GM18520 (cell line): ENCODE measurements around the gene MTREX.

Source experiments
- ATAC-seq: cut with Tn5 transposase; IDR thresholded peaks from one replicate; pipeline ENCODE4 v1.9.1; 2021; ENCODE audit not compliant: unreplicated experiment

Gene MTREX

DNA sequence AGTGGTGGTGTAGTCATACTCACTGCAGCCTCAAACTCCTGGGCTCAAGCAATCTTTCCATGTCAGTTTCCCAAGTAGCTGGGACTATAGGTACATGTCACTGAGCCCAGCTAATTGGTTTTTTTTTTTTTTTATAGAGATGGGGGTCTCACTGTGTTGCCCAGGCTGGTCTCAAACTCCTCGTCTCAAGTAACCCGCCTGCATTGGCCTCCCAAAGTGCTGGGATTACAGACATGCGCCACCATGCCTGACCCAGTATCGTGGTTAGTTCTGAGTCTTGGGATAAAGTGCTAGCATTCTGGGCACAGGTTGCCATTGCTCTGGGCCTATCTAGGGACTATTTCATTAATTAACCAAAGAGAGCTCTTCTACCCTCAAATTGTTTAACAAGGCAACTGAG lies 118.7 kb downstream of the MTREX start:
- no peak for ATAC-seq

DNA sequence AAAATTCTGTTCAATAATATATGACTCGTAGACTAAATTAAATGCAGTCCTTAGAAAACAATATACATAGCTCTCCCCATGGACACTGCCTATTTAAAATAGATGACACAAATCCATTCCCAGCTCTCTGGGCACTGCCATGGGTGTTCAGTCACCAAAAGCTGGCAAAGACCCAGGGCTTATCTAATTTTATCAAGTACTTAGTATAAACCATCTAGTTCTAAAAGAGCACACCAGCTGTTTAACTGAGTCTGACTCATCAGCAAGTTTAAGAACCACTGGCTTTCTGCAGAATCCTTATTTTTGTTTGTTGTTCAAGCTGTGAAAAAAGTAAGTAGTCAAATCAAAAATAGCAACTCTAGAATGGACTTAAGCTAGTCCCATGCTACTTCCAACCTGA lies 119.4 kb downstream of the MTREX start:
- no peak for ATAC-seq

DNA sequence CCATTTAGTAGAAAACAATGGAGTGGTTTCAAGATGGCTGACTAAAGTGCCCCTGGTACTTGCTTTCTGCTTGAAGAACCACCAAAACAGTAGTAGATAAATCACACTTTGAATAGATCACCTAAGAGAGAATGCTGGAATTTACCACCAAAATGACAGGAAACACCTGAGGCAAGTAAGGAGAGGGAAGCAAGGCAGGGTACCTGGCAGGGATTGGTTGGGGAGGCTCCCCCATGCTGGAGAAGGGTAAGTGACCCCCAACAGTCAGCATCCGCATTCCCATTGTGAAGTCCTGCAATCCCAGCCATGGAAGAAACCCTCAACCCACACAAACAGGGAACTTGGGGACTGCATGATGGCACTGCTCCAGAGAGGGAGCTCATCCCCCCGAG lies 121.4 kb downstream of the MTREX start:
- no peak for ATAC-seq

DNA sequence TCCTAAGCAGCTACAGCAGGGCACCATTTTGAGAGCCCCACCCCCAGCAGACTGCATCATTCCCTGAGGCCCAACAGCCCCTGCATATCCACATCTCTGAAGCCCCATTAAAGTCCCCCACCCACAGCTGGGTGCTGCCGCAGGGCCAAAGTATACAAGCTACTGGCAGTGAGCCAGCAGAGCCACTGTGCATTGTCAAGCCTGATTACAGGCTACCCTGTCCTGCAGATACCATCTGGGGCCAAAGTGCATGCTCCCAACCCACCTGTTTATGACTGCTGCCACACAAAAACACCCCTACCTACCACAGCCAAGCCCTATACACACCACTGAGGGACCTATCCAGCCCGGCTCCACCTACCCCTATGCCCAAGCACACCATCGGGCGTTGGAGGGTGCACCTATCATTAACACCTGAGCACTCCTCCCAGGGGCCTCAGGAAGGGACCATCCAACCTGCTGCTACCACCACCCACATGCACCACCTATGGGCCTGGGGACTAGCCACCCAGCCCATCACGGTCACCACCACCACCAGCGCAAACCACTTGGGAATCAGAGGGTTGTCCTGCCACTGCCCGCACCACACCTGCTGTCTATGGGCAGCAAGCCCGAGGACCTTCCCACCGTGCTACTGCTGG lies 121.9 kb downstream of the MTREX start:
- no peak for ATAC-seq

DNA sequence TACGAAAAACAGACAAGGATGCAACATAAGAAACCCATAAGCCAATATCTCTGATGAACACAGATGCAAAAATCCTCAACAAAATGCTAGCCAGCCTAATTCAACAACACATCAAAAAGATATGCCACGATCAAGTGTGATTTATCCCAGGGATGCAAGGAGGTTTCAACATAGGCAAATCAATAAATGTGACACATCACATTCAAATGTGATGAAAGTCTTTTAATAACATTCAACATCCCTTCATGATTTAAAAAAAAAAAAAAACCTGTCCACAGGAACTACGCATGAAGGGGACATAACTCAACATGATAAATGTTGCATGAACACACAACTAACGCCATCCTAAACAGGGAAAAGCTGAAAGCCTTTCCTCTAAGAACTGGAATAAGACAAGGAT lies 124.8 kb downstream of the MTREX start:
- ATAC-seq: no peak

DNA sequence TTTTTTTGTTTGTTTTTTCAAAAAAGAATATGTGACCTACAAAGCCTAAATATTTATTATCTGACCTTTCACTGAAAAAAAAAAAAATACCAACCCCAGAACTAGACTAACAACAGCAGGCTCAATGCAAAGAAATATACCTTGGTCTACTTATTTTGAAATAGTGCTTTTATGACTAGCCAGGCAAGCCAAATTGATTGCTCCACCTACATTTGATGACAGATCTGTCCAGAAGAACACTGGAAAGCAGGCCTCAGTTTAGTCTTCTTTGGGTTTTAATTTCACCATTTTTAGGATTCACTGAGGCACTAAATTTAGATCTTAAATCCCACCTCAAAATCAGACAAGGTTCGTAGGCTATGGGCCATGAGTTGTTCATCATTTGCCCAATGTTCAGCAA lies 129.7 kb downstream of the MTREX start:
- no peak for ATAC-seq

DNA sequence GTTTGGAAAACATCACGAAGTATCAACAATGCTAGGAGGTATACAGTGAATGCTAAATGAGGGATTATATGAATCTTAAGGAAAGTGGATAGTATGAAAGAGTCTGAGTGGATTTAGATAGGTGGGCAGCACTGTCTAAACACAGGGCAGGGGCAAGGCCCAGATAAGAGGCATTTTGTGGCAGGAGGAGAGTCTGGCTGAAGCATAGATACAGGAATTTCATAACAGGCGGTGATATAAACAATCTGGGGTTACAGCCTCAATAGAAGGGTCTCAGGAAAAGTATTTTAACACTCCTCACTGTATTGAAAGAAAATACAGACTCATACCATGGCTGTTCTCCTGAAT lies 130.0 kb downstream of the MTREX start:
- ATAC-seq: no peak

DNA sequence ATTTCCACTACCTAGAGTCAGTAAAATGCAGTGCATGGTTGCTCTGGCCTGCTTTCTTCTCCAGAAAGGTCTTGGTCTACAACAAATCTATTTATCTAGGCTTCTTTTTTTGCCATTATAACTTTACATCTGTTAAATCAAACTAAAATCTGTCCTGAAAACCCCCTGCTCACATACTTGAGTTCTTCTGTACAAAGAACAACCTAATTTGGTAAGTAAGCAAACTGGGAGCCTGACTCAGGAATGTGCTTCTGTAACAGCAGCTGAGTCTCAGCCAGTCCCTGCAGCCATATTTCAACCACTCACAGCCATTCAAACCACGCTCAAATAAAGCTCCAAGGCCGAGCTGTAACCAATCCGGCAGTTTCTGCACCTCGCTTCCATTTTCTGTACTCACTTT lies 131.2 kb downstream of the MTREX start:
- no peak for ATAC-seq

DNA sequence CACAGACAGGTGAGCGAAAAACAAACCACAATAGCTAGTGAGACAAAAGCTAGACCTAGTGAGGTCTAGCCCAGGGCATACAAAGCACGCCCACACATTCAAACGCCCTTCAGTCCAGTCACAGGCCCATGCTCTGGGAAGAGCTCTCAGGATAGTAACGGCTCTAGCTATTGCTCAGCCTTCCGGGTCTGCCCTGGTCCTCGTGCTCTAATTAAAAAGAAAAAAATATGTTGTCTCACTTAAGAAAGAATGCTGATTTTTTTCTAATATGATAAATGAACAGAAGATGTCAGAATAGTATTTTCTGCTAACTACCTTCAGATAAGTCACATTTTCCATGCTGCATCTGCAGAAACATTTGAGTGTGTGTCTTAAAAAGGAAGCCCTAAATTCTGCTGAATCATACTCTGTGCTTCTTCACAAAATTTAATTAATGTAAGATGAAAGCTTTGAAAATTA lies 132.4 kb downstream of the MTREX start:
- ATAC-seq: no peak

DNA sequence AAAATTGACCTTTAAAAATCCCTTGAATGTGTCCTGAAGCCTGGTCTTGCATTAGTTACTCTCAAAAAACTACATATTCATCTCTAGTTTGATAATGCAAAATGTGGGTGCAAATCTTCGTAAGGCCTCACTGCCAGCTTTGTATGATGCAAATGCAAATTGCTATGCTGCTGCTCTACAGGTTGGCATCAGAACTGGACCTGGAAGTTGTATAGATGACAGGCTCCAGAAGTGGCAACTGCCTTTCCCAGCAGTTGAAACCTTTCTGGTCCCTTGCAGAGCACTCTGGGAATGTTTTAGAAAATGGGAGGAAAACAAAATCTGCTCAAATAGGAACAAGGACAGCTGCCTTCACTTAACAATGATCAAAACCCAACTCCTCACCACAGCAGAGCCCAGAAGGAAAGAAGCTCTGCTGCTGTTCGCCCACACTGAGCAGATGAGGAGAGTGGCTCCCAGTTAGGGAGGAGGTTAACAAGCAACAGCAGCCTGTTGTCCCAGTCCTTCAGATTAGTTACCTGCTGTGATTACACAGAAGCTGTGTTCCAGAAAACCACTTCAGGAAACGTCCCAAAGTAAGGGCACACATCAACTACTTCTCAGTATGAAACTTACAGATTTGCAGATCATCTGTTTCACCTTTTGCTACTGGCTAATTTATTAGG lies 133.4 kb downstream of the MTREX start:
- no peak for ATAC-seq

DNA sequence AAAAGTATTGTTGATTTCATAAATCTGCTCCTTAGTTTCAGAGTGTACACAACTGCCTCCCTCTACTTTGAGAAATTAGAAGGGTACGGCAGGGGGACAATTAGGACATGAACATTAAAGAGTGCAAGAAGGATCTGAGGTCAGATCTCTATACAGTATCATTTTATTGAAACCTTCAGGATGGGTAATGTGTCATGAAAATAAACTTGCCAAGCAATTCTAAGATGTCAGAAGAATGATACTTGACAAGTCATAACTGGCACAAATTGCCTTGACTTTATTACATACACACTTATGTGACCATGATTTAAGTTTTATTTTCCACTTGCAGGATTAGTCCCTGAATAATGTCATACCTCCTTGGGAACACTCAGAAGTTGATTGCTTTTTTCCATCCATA lies 134.2 kb downstream of the MTREX start:
- ATAC-seq: no peak

DNA sequence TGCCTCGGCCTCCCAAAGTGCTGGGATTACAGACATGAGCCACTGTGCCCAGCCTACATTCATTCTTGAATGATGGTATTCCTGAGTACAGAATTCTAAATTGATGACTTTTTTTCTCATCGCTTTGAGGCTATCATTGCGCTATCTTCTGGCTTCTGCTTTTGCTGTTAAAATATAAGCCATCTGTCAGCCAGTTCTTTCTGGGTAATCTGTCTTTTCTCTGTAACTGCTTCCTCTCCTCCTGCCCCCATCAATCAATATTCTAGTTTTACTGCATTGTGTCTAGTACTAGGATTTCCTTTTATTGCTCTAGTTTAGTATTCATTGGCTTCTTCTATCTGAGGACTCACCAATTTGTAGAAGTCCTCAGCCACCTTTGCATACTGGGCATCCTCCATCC lies 138.0 kb downstream of the MTREX start:
- ATAC-seq: no peak

DNA sequence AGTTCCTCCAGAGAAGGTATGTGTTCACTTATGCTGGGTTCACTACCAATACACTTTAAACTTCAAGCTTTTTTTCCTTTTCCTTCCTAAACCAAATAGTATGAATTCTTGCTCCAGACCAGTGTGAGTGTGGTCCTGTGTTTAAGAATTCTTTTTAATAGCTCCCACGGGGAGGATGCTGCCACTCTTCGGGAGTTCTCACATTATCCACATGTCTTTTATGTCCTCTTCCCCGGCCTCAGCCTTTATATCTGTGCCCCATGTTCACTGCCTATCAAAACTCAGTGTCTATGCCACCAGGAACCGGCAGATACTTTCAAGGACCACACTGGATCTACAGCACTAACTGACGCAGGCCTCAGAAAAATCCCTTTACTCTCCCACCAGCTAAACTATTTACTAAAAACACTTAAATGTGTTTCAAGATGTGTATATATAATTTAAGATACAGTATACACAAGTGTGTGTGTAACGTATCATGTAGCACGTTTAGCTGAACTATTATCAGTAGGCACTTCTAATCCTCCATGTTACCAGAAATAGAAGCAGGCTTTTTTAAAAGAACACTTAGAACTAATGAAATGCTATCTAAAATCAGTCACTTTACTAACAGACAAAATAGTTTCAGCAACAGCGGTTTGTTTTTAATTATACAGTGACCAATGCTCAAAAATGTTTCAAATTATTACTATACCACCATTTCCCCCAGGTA lies 139.0 kb downstream of the MTREX start:
- no peak for ATAC-seq

DNA sequence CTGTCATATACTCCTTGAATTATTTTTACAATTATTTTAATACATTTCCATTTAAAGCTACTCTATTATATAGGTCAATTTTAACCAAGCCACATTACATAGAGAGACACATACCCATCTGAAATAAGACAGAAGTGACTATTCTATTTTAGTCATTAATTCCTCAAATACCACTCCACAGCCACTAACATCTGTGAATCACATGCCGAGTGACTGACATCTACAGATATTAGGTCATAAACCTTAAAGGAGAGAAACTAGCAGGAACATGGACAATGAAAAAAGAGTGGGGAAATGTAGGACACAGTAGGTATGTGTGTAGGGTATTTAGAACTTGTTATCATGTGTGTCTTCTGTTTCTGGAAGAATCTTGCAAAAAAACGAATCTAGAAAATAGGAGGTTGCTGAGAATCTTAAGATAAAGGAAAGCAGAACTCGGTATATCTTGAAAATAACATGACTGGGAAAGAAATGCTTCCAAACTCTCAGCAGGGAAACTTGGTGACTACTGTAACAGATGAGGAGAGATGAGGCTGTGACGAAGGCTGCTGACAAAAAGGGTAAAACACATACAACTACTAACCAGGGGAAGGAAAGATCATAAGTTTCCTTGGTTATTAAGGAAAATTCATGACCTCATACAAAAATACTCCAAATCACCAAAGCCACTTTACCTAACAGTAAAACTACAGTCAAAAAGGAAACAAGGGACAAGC lies 142.4 kb downstream of the MTREX start:
- ATAC-seq: no peak

DNA sequence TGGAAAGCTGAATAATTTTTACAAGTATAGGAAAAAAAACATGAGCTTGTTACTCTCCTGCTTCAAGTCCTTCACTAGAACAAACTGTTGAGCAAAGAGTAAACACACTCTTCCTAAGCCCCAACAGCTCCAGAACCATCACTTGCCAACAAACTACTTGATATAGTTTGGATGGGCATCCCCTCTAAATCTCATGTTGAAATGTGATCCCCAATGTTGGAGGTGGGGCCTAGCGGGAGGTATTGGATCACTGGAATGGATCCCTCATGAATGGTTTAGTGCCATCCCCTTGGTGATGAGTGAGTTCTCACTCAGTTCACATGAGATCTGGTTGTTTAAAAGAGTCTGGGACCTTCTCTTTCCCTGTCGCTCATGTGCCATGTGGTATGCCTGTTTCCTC lies 144.2 kb downstream of the MTREX start:
- no peak for ATAC-seq

DNA sequence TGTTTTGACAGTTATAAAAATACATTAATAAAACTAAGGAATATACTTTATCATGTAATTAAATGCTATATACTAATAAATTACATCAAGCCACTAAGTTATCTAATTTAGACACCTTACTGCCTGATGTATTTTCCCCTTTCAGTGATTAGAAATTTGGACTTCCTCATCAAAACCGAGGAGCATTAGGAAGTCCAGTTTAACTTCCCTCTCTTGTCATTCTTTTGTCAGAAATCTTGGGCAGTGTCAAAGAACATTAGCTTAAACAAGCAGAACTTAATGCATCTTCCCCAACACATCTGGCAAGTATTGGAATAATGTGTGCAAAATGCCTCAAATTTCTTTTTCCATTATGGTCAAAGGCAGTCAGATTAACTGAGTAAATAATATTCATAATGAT lies 145.4 kb downstream of the MTREX start:
- no peak for ATAC-seq

DNA sequence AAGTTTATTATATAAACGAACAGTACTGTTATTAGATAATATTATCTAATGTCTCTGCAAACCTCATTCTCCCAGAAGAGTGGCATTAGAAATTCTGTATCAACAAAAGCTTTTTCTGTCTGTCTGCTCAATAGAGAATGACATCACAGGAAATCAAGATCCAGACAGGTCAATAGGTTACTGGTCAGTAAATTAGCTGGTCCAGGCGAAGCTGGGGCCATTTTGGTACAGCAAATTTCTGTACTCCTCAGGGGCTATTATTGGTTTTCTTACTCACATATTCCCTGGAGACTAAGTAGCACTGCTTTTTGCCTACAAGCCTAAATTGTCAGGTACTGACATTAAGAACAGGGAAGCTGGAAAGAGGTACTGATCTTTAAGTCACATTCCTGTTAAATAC lies 146.5 kb downstream of the MTREX start:
- no peak for ATAC-seq

DNA sequence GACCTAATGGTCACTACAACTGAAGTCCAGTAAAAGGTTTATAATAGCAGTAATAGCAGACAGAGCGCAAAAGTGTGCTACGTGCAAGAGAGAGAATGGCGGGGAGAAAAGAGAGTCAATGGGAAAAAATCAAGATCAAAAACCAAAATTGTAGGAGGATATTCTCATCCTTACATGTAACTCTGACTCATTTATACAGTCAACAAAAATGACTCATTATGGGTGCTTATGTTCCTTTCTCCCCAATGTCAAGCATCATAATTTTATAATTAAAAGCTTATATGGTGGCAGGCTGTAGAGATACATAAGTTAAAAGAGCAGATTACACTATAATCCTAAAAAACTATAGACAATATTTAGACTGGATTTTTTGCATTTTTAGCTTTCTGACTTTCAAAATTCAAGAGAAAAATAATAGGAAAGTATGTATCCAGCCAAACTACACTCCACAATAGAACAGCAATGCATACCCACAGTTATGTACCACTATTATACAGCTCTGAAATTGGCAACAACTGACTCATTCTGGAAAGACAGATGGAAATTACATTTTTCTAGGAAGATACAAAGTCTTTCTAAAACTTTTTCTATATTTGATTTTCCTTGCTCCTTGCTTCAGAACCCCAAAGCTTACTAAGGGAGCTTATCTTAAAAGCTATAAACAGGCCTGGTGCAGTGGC lies 148.6 kb downstream of the MTREX start:
- no peak for ATAC-seq

DNA sequence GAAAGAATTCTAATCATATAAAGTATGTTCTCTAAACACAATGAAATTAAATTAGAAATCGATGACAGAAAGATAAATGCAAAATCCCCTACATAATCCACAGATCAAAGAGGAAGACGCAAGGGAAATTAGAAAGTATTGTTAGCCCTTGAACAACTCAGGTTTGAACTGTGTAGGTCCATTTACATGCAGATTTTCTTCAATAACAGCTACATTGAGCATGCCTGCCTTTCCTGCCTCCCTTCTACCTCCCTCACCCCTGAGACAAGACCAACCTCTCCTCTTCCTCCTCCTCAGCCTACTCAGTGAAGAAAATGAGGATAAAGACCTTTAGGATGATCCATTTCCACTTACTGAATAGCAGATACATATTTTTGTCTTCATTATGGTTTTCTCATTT lies 151.8 kb downstream of the MTREX start:
- no peak for ATAC-seq

DNA sequence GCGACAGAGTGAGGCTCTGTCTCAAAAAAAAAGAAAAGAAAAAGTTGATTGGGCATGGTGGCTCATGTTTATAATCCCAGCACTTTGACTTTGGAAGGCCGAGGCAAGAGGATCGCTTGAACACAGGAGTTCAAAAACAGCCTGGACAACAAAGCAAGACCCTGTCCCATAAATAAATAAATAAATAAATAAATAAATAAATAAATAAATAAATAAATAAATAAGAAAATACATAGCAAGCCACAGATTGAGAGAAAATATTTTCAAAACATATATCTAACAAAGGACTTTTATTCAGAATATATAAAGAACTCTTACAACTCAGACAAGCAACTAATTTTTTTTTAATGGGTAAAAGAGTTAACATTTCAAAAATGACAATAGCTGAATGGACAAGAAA lies 155.8 kb downstream of the MTREX start:
- ATAC-seq: no peak

DNA sequence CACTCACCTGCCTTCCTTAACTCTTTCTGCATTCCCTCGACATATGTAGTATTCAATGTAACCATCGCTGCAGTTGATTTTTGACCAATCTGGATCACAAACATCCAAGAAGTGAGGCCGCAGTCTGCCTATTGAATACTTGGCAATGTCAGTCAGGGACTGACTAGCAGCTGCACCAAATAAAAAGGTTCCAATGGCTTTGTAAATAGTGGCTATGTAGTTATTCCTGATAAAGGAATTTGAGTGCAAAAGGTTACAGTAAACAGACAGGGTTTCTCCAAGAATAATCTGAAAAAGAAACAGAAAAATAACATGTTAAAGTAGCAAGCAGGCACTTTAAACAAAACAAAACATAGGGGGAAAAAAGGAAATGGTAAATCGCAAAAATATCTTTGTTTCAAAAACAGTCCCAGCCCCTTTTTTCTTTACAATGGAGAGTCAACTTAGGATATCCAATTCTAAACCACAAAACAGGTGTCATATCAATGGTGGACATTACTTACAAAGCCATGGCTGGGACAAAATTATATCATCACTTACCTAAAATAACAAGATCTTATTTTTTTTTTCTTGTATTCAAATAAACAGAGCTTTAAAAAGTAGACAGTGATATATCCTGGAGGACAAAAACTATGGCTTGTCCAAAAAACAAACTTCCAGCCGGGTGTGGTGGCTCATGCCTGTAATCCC lies 160.2 kb downstream of the MTREX start:
- no peak for ATAC-seq
